HEK293 (cell line): Measurements from ENCODE around the gene MARCHF3.

Source experiments
- CTCF ChIA-PET: fragments of 350-600 bp; formaldehyde crosslinking; extraction: SDS; loops from one replicate; lab custom pipeline; 2021; ENCODE audit warnings: antibody characterized with exemption; lab: Yijun Ruan, JAX
- POLR2A ChIA-PET: fragments of 300-600 bp; formaldehyde crosslinking; extraction: SDS; loops from one replicate; lab custom pipeline; 2020; ENCODE audit warnings: antibody characterized with exemption, inconsistent platforms; lab: Yijun Ruan, JAX
- H3K27ac ChIP-seq: fragments of 200-500 bp; sonication (Bioruptor generic); 2 replicates; pipeline ENCODE4 v1.5.1; 2014; ENCODE audit warnings: low read depth, low read length, control low read depth, inconsistent platforms; ENCODE audit errors: extremely low read depth
- H3K36me3 ChIP-seq, 2 experiments: fragments of 200-500 bp in 1 of 2; sonication (Bioruptor generic) in 1 of 2; 1 replicate in 1 of 2; 2 replicates in 1 of 2; pipeline ENCODE4 v1.5.1; 2014 to 2017; ENCODE audit warnings: inconsistent platforms in 2 of 2, low read length in 2 of 2; ENCODE audit not compliant: control insufficient read depth in 2 of 2, insufficient read depth in 1 of 2
- H3K4me1 ChIP-seq: fragments of 200-500 bp; sonication (Bioruptor generic); 2 replicates; pipeline ENCODE4 v1.5.1; 2014; ENCODE audit warnings: mild to moderate bottlenecking, low read length, inconsistent platforms; ENCODE audit not compliant: control insufficient read depth, insufficient read depth
- H3K4me3 ChIP-seq: 2 replicates; pipeline ENCODE4 v1.5.1; 2011; ENCODE audit warnings: low read depth, mild to moderate bottlenecking, control low read depth, low read length, moderate library complexity
- H3K9me3 ChIP-seq: fragments of 200-500 bp; sonication (Bioruptor generic); 2 replicates; pipeline ENCODE4 v1.5.1; 2014; ENCODE audit warnings: low read depth, low read length, inconsistent platforms; ENCODE audit not compliant: control insufficient read depth, insufficient read depth
- HOXD13 ChIP-seq: sonication (generic); formaldehyde crosslinking; IDR thresholded peaks from 2 replicates; pipeline ENCODE4 v1.8.0; 2022; ENCODE audit warnings: missing genetic modification reagents, borderline replicate concordance
- RBAK ChIP-seq: fragments of 450-650 bp; formaldehyde crosslinking; IDR thresholded peaks from 2 replicates; pipeline ENCODE4 v1.5.1; 2016; ENCODE audit warnings: missing biosample characterization, missing genetic modification characterization
- SETDB1 ChIP-seq: IDR thresholded peaks from one replicate; pipeline ENCODE4 v1.6.1; 2017; ENCODE audit warnings: mild to moderate bottlenecking, low read length, moderate library complexity, mixed read lengths; ENCODE audit not compliant: insufficient read length
- YY1 ChIP-seq: fragments of 450-650 bp; formaldehyde crosslinking; IDR thresholded peaks from 2 replicates; pipeline ENCODE4 v1.5.1; 2018; ENCODE audit warnings: missing biosample characterization, missing genetic modification characterization
- ZBTB20 ChIP-seq: fragments of 450-650 bp; formaldehyde crosslinking; IDR thresholded peaks from 2 replicates; pipeline ENCODE4 v1.5.1; 2016; ENCODE audit warnings: missing biosample characterization, missing genetic modification characterization
- ZBTB21 ChIP-seq: fragments of 450-650 bp; formaldehyde crosslinking; IDR thresholded peaks from 2 replicates; pipeline ENCODE4 v1.5.1; 2017; ENCODE audit warnings: missing biosample characterization, missing genetic modification characterization
- ZEB2 ChIP-seq: fragments of 450-650 bp; formaldehyde crosslinking; IDR thresholded peaks from 2 replicates; pipeline ENCODE4 v1.5.1; 2016; ENCODE audit warnings: missing biosample characterization, missing genetic modification characterization
- ZNF2 ChIP-seq: fragments of 450-650 bp; formaldehyde crosslinking; IDR thresholded peaks from 2 replicates; pipeline ENCODE4 v1.5.1; 2016; ENCODE audit warnings: missing biosample characterization, missing genetic modification characterization
- ZNF214 ChIP-seq: fragments of 450-650 bp; formaldehyde crosslinking; IDR thresholded peaks from 2 replicates; pipeline ENCODE4 v1.5.1; 2017; ENCODE audit warnings: missing biosample characterization, mild to moderate bottlenecking, missing genetic modification characterization, borderline replicate concordance
- ZNF341 ChIP-seq: fragments of 450-650 bp; formaldehyde crosslinking; IDR thresholded peaks from 2 replicates; pipeline ENCODE4; 2016; ENCODE audit warnings: low read depth, missing biosample characterization, missing genetic modification characterization
- ZNF350 ChIP-seq: fragments of 450-650 bp; formaldehyde crosslinking; IDR thresholded peaks from 2 replicates; pipeline ENCODE4 v1.5.0; 2017; ENCODE audit warnings: missing biosample characterization, mild to moderate bottlenecking, missing genetic modification characterization
- ZNF48 ChIP-seq: fragments of 450-650 bp; formaldehyde crosslinking; IDR thresholded peaks from 2 replicates; pipeline ENCODE4 v1.5.1; 2016; ENCODE audit warnings: missing biosample characterization, missing genetic modification characterization
- ZNF514 ChIP-seq: fragments of 450-650 bp; formaldehyde crosslinking; IDR thresholded peaks from 2 replicates; pipeline ENCODE4 v1.5.1; 2016; ENCODE audit warnings: missing biosample characterization, missing genetic modification characterization
- ZNF600 ChIP-seq: fragments of 450-650 bp; formaldehyde crosslinking; IDR thresholded peaks from 2 replicates; pipeline ENCODE4 v1.5.1; 2016; ENCODE audit warnings: missing biosample characterization, missing genetic modification characterization
- ZNF776 ChIP-seq: fragments of 450-650 bp; formaldehyde crosslinking; IDR thresholded peaks from 2 replicates; pipeline ENCODE4 v1.5.0; 2017; ENCODE audit warnings: missing biosample characterization, missing genetic modification characterization, borderline replicate concordance
- ZNF837 ChIP-seq: fragments of 450-650 bp; formaldehyde crosslinking; IDR thresholded peaks from 2 replicates; pipeline ENCODE4 v1.5.1; 2016; ENCODE audit warnings: missing biosample characterization, missing genetic modification characterization
- TF ChIP-seq, protein P1 (sequence below): fragments of 450-650 bp; formaldehyde crosslinking; IDR thresholded peaks from 2 replicates; pipeline ENCODE4 v1.5.1; 2016; ENCODE audit warnings: missing biosample characterization, missing genetic modification characterization
- TF ChIP-seq, protein P2 (sequence below): fragments of 450-650 bp; formaldehyde crosslinking; IDR thresholded peaks from 2 replicates; pipeline ENCODE4 v1.5.1; 2017; ENCODE audit warnings: missing biosample characterization, mild to moderate bottlenecking, missing genetic modification characterization, moderate library complexity
- TF ChIP-seq, protein P3 (sequence below): fragments of 450-650 bp; formaldehyde crosslinking; conservative IDR thresholded peaks from 2 replicates; pipeline ENCODE4 v1.5.1; 2016; ENCODE audit warnings: low read depth, missing biosample characterization, missing genetic modification characterization
- TF ChIP-seq, protein P4 (sequence below): IDR thresholded peaks from 2 replicates; pipeline ENCODE4 v1.6.1; 2011; ENCODE audit warnings: mild to moderate bottlenecking, low read depth, low read length, borderline replicate concordance
- TF ChIP-seq, protein P5 (sequence below): fragments of 450-650 bp; formaldehyde crosslinking; IDR thresholded peaks from 2 replicates; pipeline ENCODE4 v1.5.1; 2016; ENCODE audit warnings: missing biosample characterization, missing genetic modification characterization

MARCHF3 gene

GRCh38 chr5:126998201-126998631 lies 32.1 kb downstream of the MARCHF3 start (continued):
- TF ChIP-seq, protein P1, sequence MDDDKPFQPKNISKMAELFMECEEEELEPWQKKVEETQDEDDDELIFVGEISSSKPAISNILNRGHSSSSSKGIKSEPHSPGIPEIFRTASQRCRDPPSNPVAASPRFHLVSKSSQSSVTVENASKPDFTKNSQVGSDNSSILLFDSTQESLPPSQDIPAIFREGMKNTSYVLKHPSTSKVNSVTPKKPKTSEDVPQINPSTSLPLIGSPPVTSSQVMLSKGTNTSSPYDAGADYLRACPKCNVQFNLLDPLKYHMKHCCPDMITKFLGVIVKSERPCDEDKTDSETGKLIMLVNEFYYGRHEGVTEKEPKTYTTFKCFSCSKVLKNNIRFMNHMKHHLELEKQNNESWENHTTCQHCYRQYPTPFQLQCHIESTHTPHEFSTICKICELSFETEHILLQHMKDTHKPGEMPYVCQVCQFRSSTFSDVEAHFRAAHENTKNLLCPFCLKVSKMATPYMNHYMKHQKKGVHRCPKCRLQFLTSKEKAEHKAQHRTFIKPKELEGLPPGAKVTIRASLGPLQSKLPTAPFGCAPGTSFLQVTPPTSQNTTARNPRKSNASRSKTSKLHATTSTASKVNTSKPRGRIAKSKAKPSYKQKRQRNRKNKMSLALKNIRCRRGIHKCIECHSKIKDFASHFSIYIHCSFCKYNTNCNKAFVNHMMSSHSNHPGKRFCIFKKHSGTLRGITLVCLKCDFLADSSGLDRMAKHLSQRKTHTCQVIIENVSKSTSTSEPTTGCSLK (tag by site-specific recombination): no peak
- TF ChIP-seq ZNF2 (tag by site-specific recombination) (no peak), RBAK (no peak)
- TF ChIP-seq, all 188 proteins: peak for 0

DNA sequence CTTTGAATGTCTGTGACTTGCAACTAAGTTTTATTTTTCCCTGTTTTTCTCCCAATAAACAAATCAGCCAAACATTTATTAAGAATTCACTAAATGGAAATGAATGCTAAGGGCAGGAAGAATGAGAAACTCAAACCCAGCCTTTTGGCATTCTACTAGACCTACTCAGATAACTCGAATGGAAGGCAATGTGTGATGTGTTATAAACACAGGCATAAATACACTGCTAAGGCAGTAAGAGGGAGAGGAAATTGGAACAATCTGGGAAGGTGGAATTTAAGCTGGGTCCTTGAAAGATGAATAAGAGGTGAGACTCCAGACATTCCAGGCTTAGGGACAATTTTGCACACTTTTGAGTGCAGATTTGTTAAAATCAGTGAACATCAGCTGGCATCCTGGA lies 34.7 kb downstream of the MARCHF3 start:
- H3K4me3 ChIP-seq: no peak overlapping the region
- no peaks in the 10 kb centered on the region for H3K4me1 ChIP-seq
- ChIA-PET CTCF (interaction anchor here (0.7 kb wide), 1 partner anchor 282 kb away, joined by 3 read pairs; no protein-coding TSS in a partner anchor), POLR2A (no interaction called here)
- TF ChIP-seq ZNF214 (tag by site-specific recombination) (no peak), ZNF514 (tag by site-specific recombination) (no peak), ZBTB20 (no peak), YY1 (tag by site-specific recombination) (no peak), ZNF48 (no peak), ZNF776 (no peak), HOXD13 (no peak), ZEB2 (no peak), ZBTB21 (tag by site-specific recombination) (no peak), ZNF350 (no peak), SETDB1 (no peak), ZNF341 (tag by site-specific recombination) (no peak), ZNF600 (tag by site-specific recombination) (no peak), ZNF837 (tag by site-specific recombination) (no peak)
- TF ChIP-seq, protein P2, sequence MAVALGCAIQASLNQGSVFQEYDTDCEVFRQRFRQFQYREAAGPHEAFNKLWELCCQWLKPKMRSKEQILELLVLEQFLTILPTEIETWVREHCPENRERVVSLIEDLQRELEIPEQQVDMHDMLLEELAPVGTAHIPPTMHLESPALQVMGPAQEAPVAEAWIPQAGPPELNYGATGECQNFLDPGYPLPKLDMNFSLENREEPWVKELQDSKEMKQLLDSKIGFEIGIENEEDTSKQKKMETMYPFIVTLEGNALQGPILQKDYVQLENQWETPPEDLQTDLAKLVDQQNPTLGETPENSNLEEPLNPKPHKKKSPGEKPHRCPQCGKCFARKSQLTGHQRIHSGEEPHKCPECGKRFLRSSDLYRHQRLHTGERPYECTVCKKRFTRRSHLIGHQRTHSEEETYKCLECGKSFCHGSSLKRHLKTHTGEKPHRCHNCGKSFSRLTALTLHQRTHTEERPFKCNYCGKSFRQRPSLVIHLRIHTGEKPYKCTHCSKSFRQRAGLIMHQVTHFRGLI (tag by site-specific recombination): no peak
- TF ChIP-seq, protein P3, sequence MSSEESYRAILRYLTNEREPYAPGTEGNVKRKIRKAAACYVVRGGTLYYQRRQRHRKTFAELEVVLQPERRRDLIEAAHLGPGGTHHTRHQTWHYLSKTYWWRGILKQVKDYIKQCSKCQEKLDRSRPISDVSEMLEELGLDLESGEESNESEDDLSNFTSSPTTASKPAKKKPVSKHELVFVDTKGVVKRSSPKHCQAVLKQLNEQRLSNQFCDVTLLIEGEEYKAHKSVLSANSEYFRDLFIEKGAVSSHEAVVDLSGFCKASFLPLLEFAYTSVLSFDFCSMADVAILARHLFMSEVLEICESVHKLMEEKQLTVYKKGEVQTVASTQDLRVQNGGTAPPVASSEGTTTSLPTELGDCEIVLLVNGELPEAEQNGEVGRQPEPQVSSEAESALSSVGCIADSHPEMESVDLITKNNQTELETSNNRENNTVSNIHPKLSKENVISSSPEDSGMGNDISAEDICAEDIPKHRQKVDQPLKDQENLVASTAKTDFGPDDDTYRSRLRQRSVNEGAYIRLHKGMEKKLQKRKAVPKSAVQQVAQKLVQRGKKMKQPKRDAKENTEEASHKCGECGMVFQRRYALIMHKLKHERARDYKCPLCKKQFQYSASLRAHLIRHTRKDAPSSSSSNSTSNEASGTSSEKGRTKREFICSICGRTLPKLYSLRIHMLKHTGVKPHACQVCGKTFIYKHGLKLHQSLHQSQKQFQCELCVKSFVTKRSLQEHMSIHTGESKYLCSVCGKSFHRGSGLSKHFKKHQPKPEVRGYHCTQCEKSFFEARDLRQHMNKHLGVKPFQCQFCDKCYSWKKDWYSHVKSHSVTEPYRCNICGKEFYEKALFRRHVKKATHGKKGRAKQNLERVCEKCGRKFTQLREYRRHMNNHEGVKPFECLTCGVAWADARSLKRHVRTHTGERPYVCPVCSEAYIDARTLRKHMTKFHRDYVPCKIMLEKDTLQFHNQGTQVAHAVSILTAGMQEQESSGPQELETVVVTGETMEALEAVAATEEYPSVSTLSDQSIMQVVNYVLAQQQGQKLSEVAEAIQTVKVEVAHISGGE: no peak
- TF ChIP-seq, protein P4, sequence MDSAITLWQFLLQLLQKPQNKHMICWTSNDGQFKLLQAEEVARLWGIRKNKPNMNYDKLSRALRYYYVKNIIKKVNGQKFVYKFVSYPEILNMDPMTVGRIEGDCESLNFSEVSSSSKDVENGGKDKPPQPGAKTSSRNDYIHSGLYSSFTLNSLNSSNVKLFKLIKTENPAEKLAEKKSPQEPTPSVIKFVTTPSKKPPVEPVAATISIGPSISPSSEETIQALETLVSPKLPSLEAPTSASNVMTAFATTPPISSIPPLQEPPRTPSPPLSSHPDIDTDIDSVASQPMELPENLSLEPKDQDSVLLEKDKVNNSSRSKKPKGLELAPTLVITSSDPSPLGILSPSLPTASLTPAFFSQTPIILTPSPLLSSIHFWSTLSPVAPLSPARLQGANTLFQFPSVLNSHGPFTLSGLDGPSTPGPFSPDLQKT: no peak
- TF ChIP-seq, protein P5, sequence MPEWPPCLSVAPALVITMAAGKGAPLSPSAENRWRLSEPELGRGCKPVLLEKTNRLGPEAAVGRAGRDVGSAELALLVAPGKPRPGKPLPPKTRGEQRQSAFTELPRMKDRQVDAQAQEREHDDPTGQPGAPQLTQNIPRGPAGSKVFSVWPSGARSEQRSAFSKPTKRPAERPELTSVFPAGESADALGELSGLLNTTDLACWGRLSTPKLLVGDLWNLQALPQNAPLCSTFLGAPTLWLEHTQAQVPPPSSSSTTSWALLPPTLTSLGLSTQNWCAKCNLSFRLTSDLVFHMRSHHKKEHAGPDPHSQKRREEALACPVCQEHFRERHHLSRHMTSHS: no peak
- no peaks in the 10 kb centered on the region for H3K36me3 ChIP-seq
- no peak overlapping the region for H3K27ac ChIP-seq
- no peaks in the 10 kb centered on the region for H3K9me3 ChIP-seq
